Heart left ventricle (tissue), 13 donors: ENCODE results near the gene SMG5.

ENCODE experiments used
- CTCF ChIP-seq, 12 donors: fragments of 200-600 bp; sonication (generic) in 4 of 12; IDR thresholded peaks; one replicate each; pipeline versions ENCODE4 v1.5.0 to v1.8.0; 2018 to 2022; ENCODE audit warnings: antibody characterized with exemption in 12 of 12, mild to moderate bottlenecking in 5 of 12
- POLR2A ChIP-seq, 2 donors: fragments of 450-650 bp; IDR thresholded peaks; one replicate each; pipeline ENCODE4 v1.6.1; 2017; ENCODE audit warnings: antibody characterized with exemption in 2 of 2, mild to moderate bottlenecking in 2 of 2, moderate library complexity in 2 of 2
- donor health status: ischemic (EF 13 %, LVEDD 7.1; RV severe dilation, severe dysfunction).
- donor health status: DM: no; HTN: yes; CAD: no.
- donor health status: DM: no; HTN: no; CAD: no.
- donor health status: ischemic (EF 25% LVEDD 6.9; RV normal size, moderate dysfunction).
- donor health status: ischemic (EF 25% LVEDD 5.7; RV mildly dilated, moderate dysfunction).
- donor health status: ischemic (EF 35%, LVEDD 5.7; RV mildly dilated, moderate dysfunction).
- donor health status: nonischemic (EF 11% LVEDD 7.7; RV severe dilation, severe dysfunction).
- donor health status: DM: yes; HTN: yes; CAD: no.
- donor health status: PGD.
- donor health status: ischemic (EF 29% LVEDD 5.4; RV normal size, mild dysfunction).
- donor health status: nonischemic (EF 23%, LVEDD 6.1; RV moderate dilation, normal function).

- no peak for TF ChIP-seq CTCF (IDR thresholded peaks at IDR 0.05)
- TF ChIP-seq POLR2A (IDR thresholded peaks at IDR 0.05): no peak
Measured at GRCh38 chr1:156293895-156294294, 11.3 kb upstream of the SMG5 start.
